ENCODE measurements around the gene NR2C2.

Gene NR2C2

GRCh38 chr3:14911651-14912050, 35.7 kb upstream of the NR2C2 start:
- no peak overlapping the region for H3K27ac ChIP-seq (ENCODE audit: low read length)
- H3K79me2 ChIP-seq (ENCODE audit: insufficient read depth, low read length): no peaks in the 10 kb centered on the region
- TF ChIP-seq CTCF (IDR thresholded peaks at IDR 0.05; ENCODE audit: borderline replicate concordance, extremely low read depth, low read length, poor library complexity, severe bottlenecking): no peak
- H3K27me3 ChIP-seq (ENCODE audit: insufficient read depth, low read length, poor library complexity): no peaks in the 10 kb centered on the region
- no peak overlapping the region for H3K9ac ChIP-seq (ENCODE audit: low read depth, low read length)
- H3K9me3 ChIP-seq (ENCODE audit: insufficient read depth, low read length, severe bottlenecking): no peaks in the 10 kb centered on the region
- H3K4me1 ChIP-seq (ENCODE audit: insufficient read depth, low read length): peaks cover 24% of the 10 kb centered on the region
- H2AFZ ChIP-seq (ENCODE audit: low read depth, low read length): no peak overlapping the region
- H3K4me3 ChIP-seq (ENCODE audit: low read depth in 1 of 2, low read length in 2 of 2): no peak overlapping the region
- no peak overlapping the region for H3K4me2 ChIP-seq (ENCODE audit: insufficient read depth, low read length)
- no peak for DNase-seq
- no peaks in the 10 kb centered on the region for H4K20me1 ChIP-seq (ENCODE audit: insufficient read depth, low read length)
- no peak for ATAC-seq (ENCODE audit: insufficient read depth, low read depth)
- no peaks in the 10 kb centered on the region; the same call in 1 of the 2 replicates for H3K36me3 ChIP-seq (ENCODE audit: insufficient read depth, low read length)

GRCh38 chr3:14913071-14913925, 34.1 kb upstream of the NR2C2 start:
- DNase-seq (no peak), ATAC-seq (ENCODE audit: insufficient read depth, low read depth) (no peak)
- H3K9ac ChIP-seq (ENCODE audit: low read depth, low read length): no peak overlapping the region
- no peaks in the 10 kb centered on the region for H4K20me1 ChIP-seq (ENCODE audit: insufficient read depth, low read length)
- no peaks in the 10 kb centered on the region for H3K79me2 ChIP-seq (ENCODE audit: insufficient read depth, low read length)
- TF ChIP-seq EZH2 (IDR thresholded peaks at IDR 0.05; ENCODE audit: borderline replicate concordance, low read depth, low read length, severe bottlenecking) (no peak), CTCF (IDR thresholded peaks at IDR 0.05; ENCODE audit: borderline replicate concordance, extremely low read depth, low read length, poor library complexity, severe bottlenecking) (no peak)
- no peaks in the 10 kb centered on the region for H3K9me3 ChIP-seq (ENCODE audit: insufficient read depth, low read length, severe bottlenecking)
- no peaks in the 10 kb centered on the region for H3K27me3 ChIP-seq (ENCODE audit: insufficient read depth, low read length, poor library complexity)
- H3K36me3 ChIP-seq (ENCODE audit: insufficient read depth, low read length): no peaks in the 10 kb centered on the region; the same call in 1 of the 2 replicates
- H3K4me2 ChIP-seq (ENCODE audit: insufficient read depth, low read length): no peak overlapping the region
- H3K27ac ChIP-seq (ENCODE audit: low read length): peak overlapping the region; percentile 37; the same call in 1 of the 2 replicates
- no peak overlapping the region for H3K4me3 ChIP-seq (ENCODE audit: low read depth in 1 of 2, low read length in 2 of 2)
- peaks cover 8% of the 10 kb centered on the region; the same call in 1 of the 2 replicates for H3K4me1 ChIP-seq (ENCODE audit: insufficient read depth, low read length)
- H2AFZ ChIP-seq (ENCODE audit: low read depth, low read length): no peak overlapping the region

GRCh38 chr3:14913926-14914778, 33.2 kb upstream of the NR2C2 start:
- ATAC-seq (ENCODE audit: insufficient read depth, low read depth): peak; percentile 58; the same call in 2 of the 3 replicates
- peak; percentile 56 for TF ChIP-seq CTCF (IDR thresholded peaks at IDR 0.05; ENCODE audit: borderline replicate concordance, extremely low read depth, low read length, poor library complexity, severe bottlenecking)
- no peak for TF ChIP-seq EZH2 (IDR thresholded peaks at IDR 0.05; ENCODE audit: borderline replicate concordance, low read depth, low read length, severe bottlenecking)
- H3K9ac ChIP-seq (ENCODE audit: low read depth, low read length): no peak overlapping the region
- H3K27ac ChIP-seq (ENCODE audit: low read length): peak overlapping the region; percentile 12; the same call in 1 of the 2 replicates
- H3K36me3 ChIP-seq (ENCODE audit: insufficient read depth, low read length): no peaks in the 10 kb centered on the region; the same call in 1 of the 2 replicates
- H3K9me3 ChIP-seq (ENCODE audit: insufficient read depth, low read length, severe bottlenecking): no peaks in the 10 kb centered on the region
- peaks cover 8% of the 10 kb centered on the region; the same call in 1 of the 2 replicates for H3K4me1 ChIP-seq (ENCODE audit: insufficient read depth, low read length)
- peak; percentile 52 for DNase-seq
- no peaks in the 10 kb centered on the region for H3K79me2 ChIP-seq (ENCODE audit: insufficient read depth, low read length)
- H3K27me3 ChIP-seq (ENCODE audit: insufficient read depth, low read length, poor library complexity): no peaks in the 10 kb centered on the region
- no peak overlapping the region for H3K4me3 ChIP-seq (ENCODE audit: low read depth in 1 of 2, low read length in 2 of 2)
- H4K20me1 ChIP-seq (ENCODE audit: insufficient read depth, low read length): no peaks in the 10 kb centered on the region
- H2AFZ ChIP-seq (ENCODE audit: low read depth, low read length): no peak overlapping the region
- no peak overlapping the region for H3K4me2 ChIP-seq (ENCODE audit: insufficient read depth, low read length)
